HG02798 (cell line): Measurements from ENCODE around the gene BNC2.
"Not testable (repeated sequence)": the region's sequence is repeated elsewhere in the genome, so short reads cannot be mapped to it uniquely, and the experiment has no call there.

Source experiments
- ATAC-seq: cut with Tn5 transposase; IDR thresholded peaks from one replicate; pipeline ENCODE4 v1.9.1; 2021; ENCODE audit warnings: mild to moderate bottlenecking; ENCODE audit not compliant: unreplicated experiment, poor library complexity

BNC2 gene

DNA sequence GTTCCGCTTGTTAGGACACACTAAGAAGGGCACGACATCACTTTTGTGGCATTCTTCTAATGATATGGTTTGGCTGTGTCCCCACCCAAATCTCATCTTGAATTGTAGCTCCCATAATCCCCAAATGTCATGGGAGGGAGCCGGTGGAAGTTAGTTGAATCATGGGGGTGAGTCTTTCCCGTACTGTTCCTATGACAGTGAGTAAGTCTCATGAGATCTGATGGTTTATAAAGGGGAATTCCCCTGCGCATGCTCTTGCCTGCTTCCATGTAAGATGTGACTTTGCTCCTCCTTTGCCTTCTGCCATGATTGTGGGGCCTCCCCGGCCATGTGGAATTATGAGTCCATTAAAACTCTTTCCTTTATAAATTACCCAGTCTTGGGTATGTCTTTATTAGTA, 431.6 kb downstream of the BNC2 start:
- ATAC-seq, result not testable (repeated sequence)

DNA sequence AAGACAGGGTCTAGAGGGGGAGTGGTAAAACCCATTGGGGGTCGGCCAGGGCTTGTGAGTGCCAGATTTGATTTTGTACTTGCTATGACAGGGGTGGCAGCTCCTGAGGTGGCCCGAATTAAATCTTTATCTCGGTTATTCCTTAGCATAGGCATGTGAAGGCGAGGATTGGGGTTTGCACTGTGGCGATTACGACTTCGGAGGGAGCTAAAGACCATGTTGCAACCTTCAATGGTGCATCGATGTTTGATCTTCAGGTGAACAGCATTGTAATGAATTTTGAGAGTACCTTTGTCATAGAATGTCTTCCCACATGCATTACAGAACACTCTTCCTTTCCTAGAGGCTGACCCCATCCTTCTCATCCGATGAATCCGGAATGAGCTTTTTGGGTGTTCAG, 433.9 kb downstream of the BNC2 start:
- no peak for ATAC-seq

DNA sequence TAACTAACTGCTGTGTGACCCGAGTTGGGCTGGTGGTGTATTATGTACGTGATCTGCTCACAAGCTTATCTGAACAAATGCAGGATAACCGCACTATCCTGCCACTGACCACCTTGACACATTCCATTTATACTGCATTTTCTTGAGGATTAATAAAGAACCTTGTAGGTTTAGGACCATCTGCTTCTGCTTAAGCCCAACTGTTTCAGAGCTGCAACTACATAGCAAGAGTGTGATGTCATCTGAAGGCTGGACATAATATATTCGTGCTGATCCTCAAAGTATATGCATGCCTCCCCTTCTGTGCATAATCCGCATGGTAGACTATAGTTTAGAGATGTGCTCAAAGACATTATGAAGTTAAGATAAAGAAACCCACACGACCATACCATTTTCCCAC, 435.9 kb downstream of the BNC2 start:
- ATAC-seq, result no peak

DNA sequence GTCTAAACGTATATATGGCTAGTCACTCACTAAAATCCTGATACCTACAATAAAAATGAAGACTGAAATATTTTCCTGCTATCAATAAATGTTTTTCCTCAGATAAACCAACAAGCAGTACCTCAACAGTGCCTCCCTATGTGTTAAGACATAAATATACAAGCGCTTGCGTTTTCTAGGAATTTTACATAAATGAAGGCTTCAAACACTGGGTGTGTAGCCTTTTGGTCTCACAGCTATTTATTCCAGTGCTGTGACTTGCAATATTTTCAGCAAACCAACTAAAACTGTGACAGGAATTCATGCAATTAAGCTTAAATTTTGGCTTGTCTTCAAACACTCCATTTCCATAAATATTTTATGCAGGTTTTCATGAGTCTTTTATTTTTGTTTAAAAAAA, 437.0 kb downstream of the BNC2 start:
- ATAC-seq, result no peak

DNA sequence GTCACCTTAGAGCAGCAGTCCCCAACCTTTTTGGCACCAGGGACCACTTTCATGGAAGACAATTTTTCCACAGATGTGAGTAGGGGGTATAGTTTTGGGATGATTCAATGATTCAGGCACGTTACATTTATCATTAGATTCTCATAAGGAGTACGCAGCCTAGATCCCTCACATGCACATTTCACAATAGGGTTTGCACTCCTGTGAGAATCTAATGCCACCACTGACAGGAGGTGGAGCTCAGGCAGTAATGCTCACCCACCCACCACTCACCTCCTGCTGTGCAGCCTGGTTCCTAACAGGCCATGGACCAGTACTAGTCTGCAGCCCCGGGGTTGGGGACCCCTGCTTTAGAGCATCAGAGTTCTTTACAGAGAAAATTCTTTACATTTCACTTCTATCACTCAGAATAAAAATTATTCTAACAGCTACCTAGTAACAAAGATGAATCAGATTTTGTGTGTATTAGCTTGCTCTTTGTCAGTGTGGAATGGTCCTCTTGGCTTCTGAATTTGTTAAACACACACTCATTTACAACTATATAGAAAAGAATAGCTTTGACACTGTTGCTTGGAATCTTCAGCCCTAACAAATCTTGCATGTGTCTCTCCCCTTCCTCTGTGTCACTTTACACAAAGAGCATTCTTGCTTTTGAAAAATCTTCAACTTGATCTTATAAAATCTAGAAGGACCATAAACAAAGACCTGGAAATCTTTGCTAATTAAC, 438.6 kb downstream of the BNC2 start:
- ATAC-seq, result no peak

DNA sequence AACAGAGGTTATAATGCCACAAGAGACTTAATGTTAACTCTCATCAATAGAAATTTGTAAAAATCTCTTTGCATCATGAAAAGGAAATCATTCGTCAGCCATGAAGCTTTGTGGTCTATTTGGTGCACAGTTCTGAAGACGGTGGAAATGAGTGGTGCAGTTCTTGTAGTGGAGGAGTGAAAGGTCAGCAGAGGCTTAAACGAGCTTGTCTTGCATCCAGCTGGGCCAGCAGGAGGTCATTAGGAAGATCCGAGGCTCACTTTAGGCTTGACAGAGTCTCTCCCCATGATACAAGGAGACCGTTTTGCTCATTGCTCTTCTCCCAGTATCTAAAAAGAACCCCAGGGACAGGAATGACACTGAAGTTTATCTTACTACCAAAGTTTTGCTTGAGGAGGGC, 440.8 kb downstream of the BNC2 start:
- ATAC-seq, result no peak

DNA sequence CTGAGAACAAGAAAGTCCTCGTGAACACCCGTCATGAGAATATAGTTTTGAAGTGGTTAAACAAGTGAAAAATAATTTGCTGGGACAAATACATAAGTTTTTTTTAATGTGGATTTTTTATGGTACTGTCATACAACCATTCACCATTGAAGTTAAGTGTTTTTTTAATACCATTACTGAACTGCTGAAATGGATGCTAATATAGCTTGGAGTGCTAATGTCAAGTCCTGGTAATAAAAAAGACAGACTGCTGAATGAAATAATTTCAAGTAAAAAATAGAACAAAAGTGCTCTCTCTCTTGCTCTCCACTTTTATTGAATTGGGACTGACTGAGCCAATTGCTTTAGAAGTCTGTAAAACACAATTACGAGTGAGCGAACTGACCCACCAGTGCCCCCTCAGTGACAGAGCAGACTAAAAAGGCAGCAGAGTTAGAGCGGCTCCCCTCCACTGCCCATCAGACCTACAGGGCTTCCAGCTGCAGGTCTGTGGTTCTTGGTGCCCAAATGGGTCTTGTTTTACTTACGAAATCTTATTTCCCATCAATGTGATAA, 442.5 kb downstream of the BNC2 start:
- ATAC-seq, result no peak

DNA sequence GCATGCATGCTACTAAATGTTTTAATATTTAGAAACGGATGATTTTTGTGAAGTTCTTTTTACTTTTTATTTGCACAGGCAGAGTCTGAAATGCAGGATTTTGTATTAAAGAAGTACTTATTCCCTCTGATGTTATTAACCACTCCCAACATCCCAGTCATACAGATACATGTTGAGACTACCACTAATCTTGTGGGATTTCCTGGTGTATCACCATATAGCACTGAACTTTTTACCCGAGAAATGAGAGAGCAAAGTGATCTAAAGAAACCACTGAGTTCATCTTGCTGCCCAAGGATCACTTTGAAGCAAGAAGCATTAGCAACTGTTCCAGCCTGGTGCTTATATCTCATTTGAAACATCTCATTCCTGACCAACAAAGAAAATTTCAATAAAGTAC, 443.8 kb downstream of the BNC2 start:
- no peak for ATAC-seq

DNA sequence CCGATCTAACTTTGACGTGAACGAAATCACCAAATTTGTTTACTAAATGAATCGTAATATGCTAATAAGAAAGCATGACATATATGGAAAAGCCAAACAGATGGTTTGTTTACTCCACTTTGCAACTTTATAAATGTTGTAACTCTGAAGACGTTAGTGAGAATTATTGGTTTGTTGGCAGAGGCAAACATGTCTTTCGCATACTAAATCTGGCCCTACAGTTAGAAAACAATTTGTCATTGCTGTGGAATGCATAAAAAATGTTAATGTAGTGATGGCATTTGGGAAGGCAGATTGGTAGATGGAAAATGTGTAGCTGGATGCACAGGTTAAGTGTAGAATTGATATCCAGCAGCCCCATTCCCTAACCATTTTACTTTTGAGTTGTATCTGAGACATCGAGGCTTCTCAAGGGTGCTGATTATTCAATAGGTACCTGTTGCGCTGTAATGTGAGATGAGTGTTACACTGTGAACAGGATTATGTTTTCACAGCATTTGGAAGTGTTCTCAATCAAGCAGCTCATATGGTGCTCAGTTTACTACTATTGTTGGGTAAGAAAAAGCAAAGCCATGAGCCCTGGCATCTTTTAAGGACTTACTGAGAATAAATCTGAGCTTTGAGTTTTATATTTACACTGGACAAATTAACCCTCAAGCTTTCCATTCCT, 444.8 kb downstream of the BNC2 start:
- no peak for ATAC-seq

DNA sequence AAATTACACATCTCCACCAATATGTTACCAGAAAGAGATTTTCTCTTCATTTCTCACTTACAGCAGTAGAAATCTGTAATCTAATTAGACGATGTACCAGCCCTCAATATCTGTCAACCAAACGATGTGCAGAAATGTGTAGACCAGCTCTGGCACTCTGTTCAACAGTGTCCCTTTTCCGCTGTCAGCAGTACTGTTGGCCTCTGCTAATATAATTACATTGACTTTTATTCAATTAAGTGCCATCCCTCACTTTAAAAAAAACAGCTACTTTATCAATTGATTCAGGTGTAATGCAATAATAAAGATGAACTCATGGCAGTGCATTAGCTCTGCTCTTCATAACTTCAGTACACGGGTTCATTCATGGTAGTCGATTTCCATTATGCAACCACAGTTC, 448.4 kb downstream of the BNC2 start:
- ATAC-seq, result no peak

DNA sequence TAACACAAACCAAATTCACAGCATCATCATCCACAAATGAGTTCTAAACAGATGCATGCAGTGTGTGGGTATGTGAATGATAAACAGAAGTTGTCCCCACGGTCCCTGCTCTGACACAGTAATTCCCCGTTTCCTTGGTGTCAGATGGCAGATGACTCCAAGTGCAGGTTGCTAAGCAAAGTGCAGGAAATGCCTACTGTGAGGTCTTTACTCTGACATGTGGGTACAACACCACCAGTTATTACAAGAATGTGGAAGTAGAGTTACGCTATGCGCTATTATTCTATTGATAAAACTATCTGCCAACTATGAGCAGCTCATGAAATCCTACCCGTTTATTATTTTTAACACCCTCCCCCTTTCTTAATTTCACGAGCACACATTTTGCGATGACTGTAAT, 448.9 kb downstream of the BNC2 start:
- ATAC-seq, result no peak

DNA sequence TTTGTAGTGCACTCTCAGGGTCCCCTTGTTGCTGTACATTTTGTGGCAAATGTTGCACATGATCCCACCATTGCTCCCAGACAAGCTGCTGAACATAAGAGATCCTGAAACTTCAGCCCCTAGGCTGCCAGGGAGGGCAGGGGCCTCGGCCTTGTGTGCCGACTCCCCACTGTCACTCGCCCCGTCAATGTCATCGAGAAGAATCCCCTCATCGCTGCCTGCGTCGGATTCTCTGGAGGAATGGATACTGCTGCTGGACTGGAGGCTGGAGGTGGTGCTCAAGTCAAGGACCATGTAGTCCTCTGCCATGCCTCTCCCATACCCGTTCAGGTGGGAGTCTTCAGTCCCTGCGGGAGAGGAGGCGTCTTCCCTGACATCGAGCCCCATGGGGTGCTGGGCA, 451.3 kb downstream of the BNC2 start:
- ATAC-seq, result no peak

DNA sequence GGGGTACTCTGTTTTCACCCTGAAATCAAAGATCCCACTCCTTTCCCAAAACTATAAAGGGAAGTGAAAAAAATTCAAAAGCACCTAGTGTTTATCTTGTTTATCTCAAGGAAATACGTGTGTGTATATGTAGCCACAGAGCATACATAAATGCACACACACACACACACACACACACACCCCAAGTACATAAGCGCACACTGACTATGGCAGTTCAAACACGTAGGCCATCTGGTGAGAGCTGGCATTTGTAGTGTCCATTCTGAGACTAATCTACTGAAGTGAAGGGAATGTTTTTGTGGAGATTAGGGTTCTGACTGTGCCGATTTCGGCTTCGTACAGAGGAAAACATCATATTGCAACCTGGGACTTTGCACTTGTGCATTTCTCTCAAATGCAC, 451.7 kb downstream of the BNC2 start:
- no peak for ATAC-seq

DNA sequence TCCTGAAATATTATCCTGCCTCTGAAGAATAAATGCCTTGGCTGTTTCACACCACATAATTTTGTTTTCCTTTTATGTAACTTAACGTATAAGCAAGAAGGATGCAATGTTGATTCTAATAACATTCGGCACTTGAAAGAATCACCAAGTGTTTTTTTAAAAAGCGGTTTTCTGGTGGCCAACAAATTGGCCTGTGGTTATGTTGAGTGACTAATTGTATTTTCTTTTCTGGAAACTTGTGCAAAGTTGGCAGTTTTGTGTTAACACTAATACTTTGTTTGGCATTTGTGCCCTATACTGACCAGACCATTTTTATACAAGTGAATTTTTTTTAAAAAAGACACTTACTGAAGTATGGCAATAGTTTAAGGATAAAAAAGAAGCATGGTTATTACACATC, 452.7 kb downstream of the BNC2 start:
- no peak for ATAC-seq

DNA sequence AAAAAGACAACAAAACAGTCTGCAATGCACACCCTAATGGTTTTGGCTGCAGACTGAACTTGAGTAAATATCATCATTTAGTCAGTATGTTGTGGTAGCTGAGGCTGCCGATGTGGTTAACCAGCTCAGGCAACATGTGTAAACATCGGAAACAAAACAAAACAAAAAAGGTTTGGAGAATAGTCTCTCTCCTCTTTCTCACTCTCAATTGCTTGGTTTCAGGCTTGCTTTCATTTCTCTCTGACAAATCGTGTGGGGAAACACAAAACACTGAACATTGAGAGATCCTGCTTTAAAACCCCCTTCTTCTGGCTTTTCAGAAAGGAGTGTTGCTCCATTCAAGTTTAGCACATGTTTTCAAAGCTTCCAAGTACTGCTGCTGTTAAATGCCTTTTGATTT, 453.3 kb downstream of the BNC2 start:
- ATAC-seq, result peak; percentile 89

DNA sequence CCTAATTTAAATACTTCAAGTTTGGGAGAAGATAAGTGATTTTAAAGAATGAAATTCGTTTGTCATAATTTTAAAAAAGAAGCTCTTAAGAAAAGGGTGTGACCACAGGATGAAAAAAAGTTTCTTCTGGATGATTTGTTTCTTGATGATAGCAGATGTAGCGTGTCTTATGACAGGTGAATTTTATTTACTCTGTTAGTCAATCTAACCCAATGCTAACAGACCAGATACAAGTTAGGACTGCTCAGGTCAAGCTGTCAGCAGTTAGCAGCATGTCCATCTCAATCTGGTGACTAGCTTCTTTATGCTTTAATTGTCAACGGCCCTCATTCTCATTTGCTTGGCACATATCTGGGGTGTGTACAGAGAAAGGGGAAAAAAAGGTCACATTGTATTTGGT, 456.0 kb downstream of the BNC2 start:
- ATAC-seq, result no peak

DNA sequence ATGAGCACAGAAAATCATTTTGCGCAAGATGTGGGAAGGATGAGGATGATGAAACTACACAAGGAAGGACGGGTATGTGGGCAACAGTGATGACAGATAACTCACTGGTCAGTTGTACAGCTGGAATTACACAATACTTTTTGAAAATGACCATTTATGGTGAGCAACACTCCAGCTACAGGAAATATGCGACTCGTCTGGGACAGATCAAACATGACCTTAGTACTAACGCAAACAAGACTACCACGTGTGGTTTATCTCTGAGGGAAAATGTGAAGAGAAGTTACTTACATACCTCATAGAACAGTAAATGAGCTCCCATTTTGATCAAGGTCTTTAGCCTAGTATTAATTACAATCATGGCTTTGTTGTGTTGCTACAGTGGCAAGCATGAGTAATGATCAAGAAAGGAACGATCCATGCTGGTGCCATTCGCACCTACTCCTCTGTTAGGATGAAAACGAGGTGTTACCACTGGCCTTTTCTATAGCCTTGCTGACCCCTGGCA, 456.9 kb downstream of the BNC2 start:
- ATAC-seq, result no peak

DNA sequence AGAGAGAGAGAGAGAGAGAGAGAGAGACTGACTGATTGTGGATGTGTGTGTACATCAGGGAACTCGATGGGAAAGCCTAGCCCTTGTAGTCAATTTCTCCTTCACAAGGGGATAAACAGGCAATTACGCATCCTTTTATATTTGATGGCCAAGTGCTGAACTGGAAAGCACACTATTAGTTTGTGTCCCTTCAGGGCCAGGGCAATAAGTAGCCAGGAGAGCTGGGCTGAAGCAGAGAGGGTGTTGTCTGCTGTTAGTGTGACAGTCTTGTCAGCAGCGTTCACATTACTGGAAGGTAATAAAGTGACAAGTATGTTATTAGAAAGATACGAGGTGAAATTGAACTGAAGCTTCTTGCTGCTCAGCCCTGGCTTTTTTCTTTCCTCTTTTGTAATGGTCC, 457.7 kb downstream of the BNC2 start:
- no peak for ATAC-seq

DNA sequence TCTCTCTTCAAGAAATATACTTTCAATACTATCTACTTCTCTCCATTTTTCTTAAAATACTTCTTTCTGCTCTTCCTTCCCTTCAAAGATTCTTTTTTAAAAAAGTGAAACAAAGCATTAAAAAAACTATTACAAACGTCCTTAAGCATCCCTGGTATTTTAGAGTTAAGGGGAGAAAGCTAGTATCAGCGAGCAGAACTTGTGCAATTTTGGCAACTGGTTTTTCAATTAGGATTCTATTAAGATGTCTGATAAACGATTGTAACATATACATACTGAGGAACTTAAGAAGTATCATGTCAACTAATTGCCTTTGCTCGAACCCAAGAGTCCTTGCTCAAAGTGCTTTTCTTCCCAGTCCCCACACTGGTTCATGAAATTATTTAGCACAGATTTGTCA, 459.2 kb downstream of the BNC2 start:
- no peak for ATAC-seq

DNA sequence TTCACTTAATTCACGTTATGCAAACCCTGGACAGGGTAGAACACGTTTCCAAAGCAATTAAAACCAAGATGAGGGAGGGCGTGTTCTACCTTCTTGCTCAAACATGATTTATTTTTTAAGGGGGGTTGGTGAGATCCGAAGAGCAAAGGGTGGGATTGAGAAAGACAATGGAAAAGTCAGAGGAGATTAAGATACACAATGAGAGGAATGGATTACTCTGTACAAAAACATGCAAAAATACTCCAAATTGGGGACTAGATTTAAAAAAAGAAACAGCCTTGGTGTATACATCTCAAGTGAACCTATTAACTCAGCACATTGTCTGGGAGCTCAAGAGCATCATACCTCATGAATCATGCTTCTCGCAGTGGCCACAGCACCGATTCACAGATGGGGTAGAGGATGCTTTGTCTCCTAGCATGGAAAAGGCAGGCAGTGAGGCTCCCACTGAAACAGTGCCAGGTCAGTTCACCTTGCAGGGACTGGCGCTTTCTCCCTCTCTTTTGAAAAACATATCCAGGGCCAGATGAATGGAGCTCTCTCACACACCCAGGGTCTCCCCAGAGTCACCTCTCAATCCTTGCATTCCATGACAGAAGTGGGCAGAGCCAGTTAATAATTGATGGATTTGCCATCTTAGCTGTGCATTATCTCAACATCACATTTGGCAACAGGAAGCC, 459.7 kb downstream of the BNC2 start:
- ATAC-seq, result no peak

DNA sequence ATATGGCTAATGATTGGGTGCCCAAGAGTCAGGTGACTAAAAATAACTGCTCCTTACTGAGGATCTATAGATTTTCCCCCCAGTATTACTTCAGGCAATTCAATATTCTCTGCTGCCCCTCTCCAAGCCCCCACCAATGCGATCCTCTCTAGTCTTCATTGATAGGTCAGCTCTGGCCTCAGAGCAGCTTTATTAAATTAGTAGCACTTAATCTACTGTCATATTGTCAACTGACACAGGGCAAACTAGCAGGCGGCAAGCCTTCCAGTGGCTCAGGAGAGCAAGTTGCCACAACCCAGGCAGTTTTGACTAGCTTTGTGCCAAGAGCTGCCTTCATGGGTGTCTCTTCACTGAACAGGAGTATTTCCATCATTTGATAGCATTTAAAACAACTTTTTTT, 462.9 kb downstream of the BNC2 start:
- ATAC-seq, result no peak
